Activated CD8-positive, alpha-beta memory T cell treated with anti-CD3 and anti-CD28 coated beads, Interleukin-2, amount 10 ng/mL, durations not matched to agents 7 days and 5 days (primary cell): ENCODE measurements around the gene CD300LG. TPM values are rescaled to one million over a fixed set of nuclear protein-coding genes. Genes with fewer than 3 reads are reported as not detected.

Experiments used
- ATAC-seq: fragments of 150-1000 bp; cut with Tn5 transposase; one replicate; pipeline ENCODE4 v1.10.0; 2021; ENCODE audit warnings: moderate library complexity
- CTCF ChIA-PET: fragments of 350-600 bp; sonication (Branson Sonifier 250); formaldehyde crosslinking; loops from one replicate; lab custom pipeline; 2021; ENCODE audit warnings: antibody characterized with exemption; lab: Charles Lee
- DNase-seq: peaks from one replicate; pipeline ENCODE4 v3.0.0-alpha.2; 2020
- H3K27ac Mint-ChIP-seq: one replicate; pipeline ENCODE4 v1.8.0; 2021; ENCODE audit warnings: mild to moderate bottlenecking, mixed read lengths
- H3K27me3 Mint-ChIP-seq: one replicate; pipeline ENCODE4 v1.8.0; 2021; ENCODE audit warnings: mixed read lengths
- H3K36me3 Mint-ChIP-seq: one replicate; pipeline ENCODE4 v1.8.0; 2021; ENCODE audit warnings: mild to moderate bottlenecking, mixed read lengths
- H3K4me1 Mint-ChIP-seq: one replicate; pipeline ENCODE4 v1.8.0; 2021; ENCODE audit warnings: mixed read lengths
- H3K4me3 Mint-ChIP-seq: one replicate; pipeline ENCODE4 v1.8.0; 2021; ENCODE audit warnings: mild to moderate bottlenecking, moderate library complexity, mixed read lengths
- H3K9me3 Mint-ChIP-seq: one replicate; pipeline ENCODE4 v1.8.0; 2022; ENCODE audit warnings: low read depth, mixed read lengths
- total RNA-seq, 2 experiments: library from RNA; stranded (reverse); gene quantifications; one replicate each; pipeline ENCODE4 v1.2.3, GENCODE V29; 2021

The CD300LG gene
- total RNA-seq, 2 experiments from 2014 or later, result not detected

GRCh38 chr17:43814714-43815113 lies 32.3 kb upstream of the CD300LG start:
- Mint-ChIP-seq H3K27ac (no peak overlapping the region), H3K36me3 (no peaks in the 10 kb centered on the region), H3K27me3 (peaks cover 17% of the 10 kb centered on the region), H3K9me3 (no peaks in the 10 kb centered on the region), H3K4me1 (no peaks in the 10 kb centered on the region), H3K4me3 (no peak overlapping the region)
- ATAC-seq (no peak), DNase-seq (no peak)
- CTCF ChIA-PET, result no interaction called here

- Mint-ChIP-seq H3K27ac (no peak overlapping the region), H3K27me3 (peaks cover 8% of the 10 kb centered on the region), H3K4me3 (no peak overlapping the region), H3K4me1 (no peaks in the 10 kb centered on the region), H3K9me3 (no peaks in the 10 kb centered on the region), H3K36me3 (no peaks in the 10 kb centered on the region)
- ATAC-seq (no peak), DNase-seq (no peak)
- CTCF ChIA-PET, result interaction anchor here (1.0 kb wide), 1 partner anchor 30 kb away, joined by 5 read pairs; the partner anchor contains the start of gene CD300LG
Observed at GRCh38 chr17:43816336-43817320, 30.3 kb upstream of the CD300LG start.

GRCh38 chr17:43817826-43818225 lies 29.1 kb upstream of the CD300LG start:
- Mint-ChIP-seq H3K9me3 (no peaks in the 10 kb centered on the region), H3K36me3 (no peaks in the 10 kb centered on the region), H3K27ac (no peak overlapping the region), H3K4me1 (no peaks in the 10 kb centered on the region), H3K4me3 (no peak overlapping the region), H3K27me3 (peaks cover 4% of the 10 kb centered on the region)
- DNase-seq (no peak), ATAC-seq (no peak)
- CTCF ChIA-PET, result interaction anchor here (1.0 kb wide), 1 partner anchor 29 kb away, joined by 5 read pairs; the partner anchor contains the start of gene CD300LG

- no peak for DNase-seq
- Mint-ChIP-seq H3K9me3 (no peaks in the 10 kb centered on the region), H3K27ac (no peak overlapping the region), H3K36me3 (no peaks in the 10 kb centered on the region), H3K4me3 (no peak overlapping the region), H3K27me3 (no peaks in the 10 kb centered on the region), H3K4me1 (no peaks in the 10 kb centered on the region)
- CTCF ChIA-PET, result interaction anchor here (1.7 kb wide), 2 partner anchors 27 to 62 kb away, joined by 5 to 6 read pairs; no protein-coding TSS in a partner anchor
- no peak for ATAC-seq
Observed at GRCh38 chr17:43818966-43819365, 28.0 kb upstream of the CD300LG start.

- Mint-ChIP-seq H3K27ac (no peak overlapping the region), H3K4me1 (no peaks in the 10 kb centered on the region), H3K36me3 (no peaks in the 10 kb centered on the region), H3K9me3 (no peaks in the 10 kb centered on the region), H3K27me3 (no peaks in the 10 kb centered on the region), H3K4me3 (no peak overlapping the region)
- DNase-seq (no peak), ATAC-seq (no peak)
- CTCF ChIA-PET, result interaction anchor here (1.7 kb wide), 1 partner anchor 25 kb away, joined by 6 read pairs; no protein-coding TSS in a partner anchor
Observed at GRCh38 chr17:43820759-43821158, 26.2 kb upstream of the CD300LG start.

- Mint-ChIP-seq H3K4me1 (no peaks in the 10 kb centered on the region), H3K4me3 (no peak overlapping the region)
- CTCF ChIA-PET, result no interaction called here
Observed at GRCh38 chr17:43822570-43823190, 24.3 kb upstream of the CD300LG start.

GRCh38 chr17:43823350-43824084 lies 23.5 kb upstream of the CD300LG start:
- H3K4me1 Mint-ChIP-seq, result no peaks in the 10 kb centered on the region
- no peak overlapping the region for H3K4me3 Mint-ChIP-seq
- H3K27me3 Mint-ChIP-seq, result no peaks in the 10 kb centered on the region
- H3K9me3 Mint-ChIP-seq, result no peaks in the 10 kb centered on the region
- DNase-seq (no peak), ATAC-seq (no peak)
- no peaks in the 10 kb centered on the region for H3K36me3 Mint-ChIP-seq
- no peak overlapping the region for H3K27ac Mint-ChIP-seq
- CTCF ChIA-PET, result no interaction called here

More at GRCh38 chr17:43822570-43823190, 24.3 kb upstream of the CD300LG start:
- Mint-ChIP-seq H3K9me3 (no peaks in the 10 kb centered on the region), H3K27me3 (no peaks in the 10 kb centered on the region), H3K27ac (no peak overlapping the region), H3K36me3 (no peaks in the 10 kb centered on the region)
- no peak for DNase-seq
- no peak for ATAC-seq

GRCh38 chr17:43825567-43825966 lies 21.4 kb upstream of the CD300LG start:
- no peaks in the 10 kb centered on the region for H3K36me3 Mint-ChIP-seq
- peaks cover 4% of the 10 kb centered on the region for H3K4me1 Mint-ChIP-seq
- no peak overlapping the region for H3K27ac Mint-ChIP-seq
- H3K4me3 Mint-ChIP-seq, result no peak overlapping the region
- CTCF ChIA-PET, result no interaction called here
- peaks cover 9% of the 10 kb centered on the region for H3K27me3 Mint-ChIP-seq
- DNase-seq (no peak), ATAC-seq (no peak)
- H3K9me3 Mint-ChIP-seq, result no peaks in the 10 kb centered on the region

- Mint-ChIP-seq H3K27me3 (peaks cover 16% of the 10 kb centered on the region), H3K27ac (no peak overlapping the region), H3K36me3 (no peaks in the 10 kb centered on the region), H3K9me3 (no peaks in the 10 kb centered on the region), H3K4me3 (no peak overlapping the region), H3K4me1 (peaks cover 6% of the 10 kb centered on the region)
- ATAC-seq (no peak), DNase-seq (no peak)
- CTCF ChIA-PET, result interaction anchor here (0.8 to 1.0 kb wide), 2 partner anchors 20 to 128 kb away, joined by 3 read pairs; no protein-coding TSS in a partner anchor
Observed at GRCh38 chr17:43826206-43826605, 20.8 kb upstream of the CD300LG start.

GRCh38 chr17:43827596-43827995 lies 19.4 kb upstream of the CD300LG start:
- ATAC-seq (no peak), DNase-seq (no peak)
- Mint-ChIP-seq H3K4me1 (peaks cover 9% of the 10 kb centered on the region), H3K27ac (no peak overlapping the region), H3K9me3 (no peaks in the 10 kb centered on the region), H3K36me3 (no peaks in the 10 kb centered on the region), H3K4me3 (no peak overlapping the region), H3K27me3 (peaks cover 29% of the 10 kb centered on the region)
- CTCF ChIA-PET, result no interaction called here

- H3K4me1 Mint-ChIP-seq, result peaks cover 13% of the 10 kb centered on the region
- no peak for DNase-seq
- peaks cover 45% of the 10 kb centered on the region for H3K27me3 Mint-ChIP-seq
- no peak for ATAC-seq
- H3K4me3 Mint-ChIP-seq, result no peak overlapping the region
- H3K9me3 Mint-ChIP-seq, result no peaks in the 10 kb centered on the region
- CTCF ChIA-PET, result interaction anchor here (1.5 kb wide), 1 partner anchor 17 kb away, joined by 6 read pairs; the partner anchor contains the start of gene CD300LG
- no peak overlapping the region for H3K27ac Mint-ChIP-seq
- H3K36me3 Mint-ChIP-seq, result no peaks in the 10 kb centered on the region
Observed at GRCh38 chr17:43829738-43830137, 17.2 kb upstream of the CD300LG start.

GRCh38 chr17:43830510-43831140 lies 16.4 kb upstream of the CD300LG start:
- peaks cover 54% of the 10 kb centered on the region for H3K27me3 Mint-ChIP-seq
- no peak overlapping the region for H3K27ac Mint-ChIP-seq
- no peak for DNase-seq
- no peaks in the 10 kb centered on the region for H3K36me3 Mint-ChIP-seq
- CTCF ChIA-PET, result interaction anchor here (1.5 kb wide), 1 partner anchor 16 kb away, joined by 6 read pairs; the partner anchor contains the start of gene CD300LG
- H3K4me1 Mint-ChIP-seq, result peaks cover 13% of the 10 kb centered on the region
- no peak for ATAC-seq
- no peak overlapping the region for H3K4me3 Mint-ChIP-seq
- H3K9me3 Mint-ChIP-seq, result no peaks in the 10 kb centered on the region
